SIG-M5 treated with dmso at 0.1 percent for 504 hours (cell line): Measurements from ENCODE around the gene ALPI.
"Not testable (repeated sequence)": the region's sequence is repeated elsewhere in the genome, so short reads cannot be mapped to it uniquely, and the experiment has no call there.

Experiments
- DNase-seq: peaks from one replicate; lab custom pipeline; 2025; ENCODE audit not compliant: unreplicated experiment; lab: John Stamatoyannopoulos, UW

ALPI gene

DNA sequence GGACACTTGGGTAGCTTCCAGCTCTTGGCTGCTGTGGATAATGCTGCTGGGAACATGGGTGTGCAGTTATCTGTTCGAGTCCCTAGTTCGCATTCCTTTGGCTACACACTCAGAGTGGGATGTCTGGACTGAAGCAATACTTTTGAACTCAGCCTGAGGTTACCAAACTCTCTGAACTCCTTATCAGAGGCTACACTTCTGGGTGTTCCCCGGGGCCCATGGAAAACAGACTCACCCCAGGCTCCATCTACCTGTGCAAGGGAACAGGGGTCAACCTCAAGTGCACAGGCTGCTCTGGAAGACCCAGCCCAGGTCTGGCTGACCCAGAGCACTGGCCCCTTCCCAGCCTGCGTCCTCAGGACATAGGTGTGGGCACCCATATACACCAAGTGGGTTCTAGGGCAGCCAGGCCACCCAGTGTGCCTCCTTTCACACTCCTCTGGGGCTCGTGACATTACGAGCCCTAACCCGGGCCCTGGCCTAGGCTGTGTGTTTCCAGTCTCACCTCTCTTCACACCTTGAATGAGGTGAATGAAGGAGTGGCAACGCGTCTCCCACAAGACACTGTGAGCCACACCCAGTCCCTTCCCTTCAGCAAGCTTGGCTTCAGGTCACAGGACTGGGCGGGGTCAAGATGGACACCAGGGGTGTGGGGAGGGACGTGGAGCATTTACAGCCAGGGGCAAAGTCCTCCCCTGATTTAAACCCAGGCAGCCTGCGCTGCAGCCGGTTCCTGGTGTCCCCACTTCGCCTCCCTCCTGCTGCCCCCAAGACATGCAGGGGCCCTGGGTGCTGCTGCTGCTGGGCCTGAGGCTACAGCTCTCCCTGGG is at the start of gene ALPI:
TSS of gene ALPI (plus strand) at position 728 of the 830 bp plus-strand sequence. CDS start at position 775, 47 bp downstream.
- no peak for DNase-seq

DNA sequence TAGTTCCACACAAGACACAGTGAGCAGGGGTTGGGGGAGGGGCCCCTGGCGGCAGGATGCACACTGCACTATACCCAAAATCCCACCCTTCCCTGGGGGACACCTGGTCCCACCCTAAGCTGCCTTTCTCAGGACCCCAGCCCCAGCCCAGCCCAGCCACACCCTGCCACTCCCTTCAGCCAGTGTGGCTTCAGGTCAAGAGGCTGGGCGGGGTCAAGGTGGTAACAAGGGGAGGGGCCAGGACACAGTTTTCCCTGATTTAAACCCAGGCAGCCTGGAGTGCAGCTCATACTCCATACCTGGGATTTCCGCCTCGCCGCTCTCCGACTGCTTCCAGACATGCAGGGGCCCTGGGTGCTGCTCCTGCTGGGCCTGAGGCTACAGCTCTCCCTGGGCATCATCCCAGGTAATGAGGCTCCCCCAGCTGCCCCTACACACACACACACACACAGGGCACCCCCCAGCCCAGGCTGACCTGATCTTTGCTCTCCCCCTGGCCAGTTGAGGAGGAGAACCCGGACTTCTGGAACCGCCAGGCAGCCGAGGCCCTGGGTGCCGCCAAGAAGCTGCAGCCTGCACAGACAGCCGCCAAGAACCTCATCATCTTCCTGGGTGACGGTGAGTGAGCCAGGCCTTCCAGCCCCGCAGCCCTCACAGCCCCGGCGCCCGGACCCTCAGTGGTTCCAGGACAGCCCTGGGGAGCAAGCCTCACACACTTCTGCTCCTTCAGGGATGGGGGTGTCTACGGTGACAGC is 49.2 kb upstream of the ALPI start, which contains the start of gene ALPG:
TSS of gene ALPG (plus strand) at position 289 of the 755 bp plus-strand sequence. CDS start at position 340, 51 bp downstream.
- DNase-seq: no peak

- DNase-seq: not testable (repeated sequence)
These were observed 48.4 kb upstream of the ALPI start for GRCh38 chr2:232407428-232408150.

DNA sequence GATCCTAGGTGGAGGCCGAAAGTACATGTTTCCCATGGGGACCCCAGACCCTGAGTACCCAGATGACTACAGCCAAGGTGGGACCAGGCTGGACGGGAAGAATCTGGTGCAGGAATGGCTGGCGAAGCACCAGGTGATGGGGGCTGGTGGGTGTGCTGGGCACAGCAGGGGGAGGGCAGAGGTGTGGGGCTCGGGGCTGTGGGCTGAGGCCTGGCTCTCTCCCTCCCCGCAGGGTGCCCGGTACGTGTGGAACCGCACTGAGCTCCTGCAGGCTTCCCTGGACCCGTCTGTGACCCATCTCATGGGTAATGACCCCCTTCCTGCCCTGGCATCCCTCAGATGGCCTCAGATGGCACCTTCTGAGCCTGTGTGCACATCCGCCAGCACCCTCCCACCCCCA is 47.7 kb upstream of the ALPI start:
- not testable (repeated sequence) for DNase-seq

DNA sequence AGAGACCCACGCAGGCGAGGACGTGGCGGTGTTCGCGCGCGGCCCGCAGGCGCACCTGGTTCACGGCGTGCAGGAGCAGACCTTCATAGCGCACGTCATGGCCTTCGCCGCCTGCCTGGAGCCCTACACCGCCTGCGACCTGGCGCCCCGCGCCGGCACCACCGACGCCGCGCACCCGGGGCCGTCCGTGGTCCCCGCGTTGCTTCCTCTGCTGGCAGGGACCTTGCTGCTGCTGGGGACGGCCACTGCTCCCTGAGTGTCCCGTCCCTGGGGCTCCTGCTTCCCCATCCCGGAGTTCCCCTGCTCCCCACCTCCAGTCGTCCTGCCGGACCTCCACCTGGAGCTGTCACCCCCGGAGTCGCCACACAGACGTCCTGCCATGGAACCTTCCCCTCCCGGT is 46.3 kb upstream of the ALPI start:
- not testable (repeated sequence) for DNase-seq

GRCh38 chr2:232410238-232410900 is 45.6 kb upstream of the ALPI start:
- no peak for DNase-seq

DNA sequence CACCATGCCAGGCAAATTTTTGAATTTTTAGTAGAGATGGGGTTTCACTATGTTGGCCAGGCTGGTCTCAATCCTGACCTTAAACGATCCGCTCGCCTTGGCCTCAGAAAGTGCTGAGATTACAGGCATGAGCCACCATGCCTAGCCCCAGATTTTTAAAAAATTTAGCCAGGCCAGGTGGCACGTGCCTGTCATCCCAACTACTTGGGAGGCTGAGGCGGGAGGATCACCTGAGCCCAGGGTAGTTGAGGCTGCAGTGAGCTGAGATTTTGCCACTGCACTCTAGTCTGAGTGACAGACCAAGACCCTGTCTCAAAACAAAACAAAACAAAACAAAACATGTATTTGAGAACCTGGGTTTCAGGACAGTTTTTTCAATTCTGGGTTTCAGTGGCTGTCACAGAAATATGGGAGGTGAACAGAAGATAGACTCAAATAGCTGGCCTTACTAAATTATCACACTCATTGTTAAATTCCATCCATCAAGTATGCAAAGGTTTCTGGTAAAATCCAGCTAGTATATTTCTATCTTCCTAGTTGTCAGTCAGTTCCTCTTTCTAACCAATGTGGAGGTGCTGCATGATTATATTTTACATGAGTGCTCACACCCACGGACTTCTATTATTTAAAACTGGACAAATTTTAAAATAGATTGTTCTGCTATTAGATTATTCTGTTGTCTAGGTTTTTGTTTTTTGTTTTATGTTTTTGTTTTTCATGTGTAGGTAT is 43.9 kb upstream of the ALPI start:
- no peak for DNase-seq

GRCh38 chr2:232412986-232413385 is 43.0 kb upstream of the ALPI start:
- DNase-seq: no peak

DNA sequence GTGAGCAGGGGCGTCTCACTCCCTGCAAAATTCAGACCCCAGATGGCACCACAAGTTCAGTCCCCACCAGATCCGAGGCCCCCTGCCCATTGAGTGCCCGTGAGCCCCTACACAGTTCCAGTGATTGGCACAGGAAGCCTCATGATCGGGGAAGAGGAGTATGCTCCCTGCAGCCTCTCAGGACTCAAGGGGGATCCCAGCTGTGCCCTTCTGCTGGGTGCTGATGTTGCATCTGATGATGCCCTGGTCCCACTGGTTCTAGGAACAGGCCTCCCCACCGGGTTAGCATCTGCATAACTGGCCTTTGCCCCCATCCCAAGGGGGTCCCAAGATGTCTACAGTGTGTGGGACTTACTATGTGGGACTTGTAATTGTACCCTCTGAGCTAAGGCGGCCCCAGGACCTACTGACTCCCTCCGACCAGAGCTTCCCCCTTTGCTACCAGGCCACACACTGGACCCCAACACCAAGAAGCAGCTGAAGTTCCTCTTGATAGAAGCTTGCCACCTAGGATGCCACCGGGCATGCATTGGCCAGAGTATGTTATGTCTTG is 40.7 kb upstream of the ALPI start:
- DNase-seq: no peak

GRCh38 chr2:232415736-232416520 is 40.0 kb upstream of the ALPI start:
- DNase-seq: no peak

- DNase-seq: no peak
These were observed 39.2 kb upstream of the ALPI start for GRCh38 chr2:232416521-232417470.

GRCh38 chr2:232417489-232417888 is 38.5 kb upstream of the ALPI start:
- no peak for DNase-seq

DNA sequence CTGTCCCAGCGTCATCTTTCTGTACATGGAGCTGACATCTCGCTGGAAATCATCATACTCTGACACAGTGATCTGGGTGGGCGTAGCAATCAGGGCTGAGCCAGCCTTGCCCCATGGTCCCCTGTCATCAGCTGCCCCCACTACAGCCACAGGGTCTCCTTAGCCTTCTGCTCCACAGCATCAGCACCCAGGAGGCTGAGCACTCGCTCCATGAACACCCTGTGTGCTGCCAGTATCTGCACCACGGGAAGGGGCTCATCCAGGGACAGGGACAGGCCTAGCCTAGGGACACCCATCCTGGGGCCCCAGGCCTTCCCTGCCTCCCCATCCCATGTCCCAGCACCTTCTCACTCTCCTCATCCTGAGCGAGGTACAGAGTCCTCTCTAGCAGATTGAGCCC is 37.9 kb upstream of the ALPI start:
- DNase-seq: no peak

DNA sequence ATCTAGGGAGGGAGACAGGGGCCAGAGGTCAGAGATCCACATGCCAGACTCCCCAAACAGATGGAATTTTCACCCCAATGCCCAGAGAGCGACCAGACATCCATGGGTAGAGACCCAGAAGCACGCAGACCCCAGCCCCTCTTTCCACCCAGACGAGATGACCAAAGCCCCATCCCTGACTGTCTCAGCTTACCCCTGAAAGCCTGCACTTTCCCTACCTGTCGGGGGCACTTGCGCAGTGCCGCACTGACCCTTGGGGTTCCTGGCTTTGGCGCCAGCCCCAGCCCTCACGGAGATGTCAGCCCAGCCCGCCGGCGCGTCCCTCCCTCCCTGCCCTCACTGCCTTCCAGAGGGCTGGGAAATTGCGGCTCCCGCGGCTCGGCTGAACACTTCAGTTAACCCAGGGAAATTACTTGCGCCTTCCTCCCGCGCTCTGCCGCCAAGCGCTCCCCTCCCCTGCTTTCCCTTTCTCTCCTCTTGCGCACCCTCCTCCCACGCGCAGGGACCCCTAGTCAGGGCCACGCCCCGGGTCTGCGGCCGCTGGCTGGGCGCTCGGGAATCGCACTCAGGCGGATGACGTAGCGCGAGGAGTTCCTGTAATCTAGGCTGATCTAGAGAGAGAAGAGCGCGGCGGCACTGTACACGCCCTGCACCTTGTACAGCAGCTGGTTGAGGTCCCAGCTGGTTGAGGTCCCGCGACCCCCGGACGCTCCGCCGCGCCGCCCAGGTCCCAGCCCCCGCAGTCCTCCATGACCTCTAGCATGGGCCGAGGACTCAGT is 37.3 kb upstream of the ALPI start:
- peak; percentile 60 for DNase-seq

DNA sequence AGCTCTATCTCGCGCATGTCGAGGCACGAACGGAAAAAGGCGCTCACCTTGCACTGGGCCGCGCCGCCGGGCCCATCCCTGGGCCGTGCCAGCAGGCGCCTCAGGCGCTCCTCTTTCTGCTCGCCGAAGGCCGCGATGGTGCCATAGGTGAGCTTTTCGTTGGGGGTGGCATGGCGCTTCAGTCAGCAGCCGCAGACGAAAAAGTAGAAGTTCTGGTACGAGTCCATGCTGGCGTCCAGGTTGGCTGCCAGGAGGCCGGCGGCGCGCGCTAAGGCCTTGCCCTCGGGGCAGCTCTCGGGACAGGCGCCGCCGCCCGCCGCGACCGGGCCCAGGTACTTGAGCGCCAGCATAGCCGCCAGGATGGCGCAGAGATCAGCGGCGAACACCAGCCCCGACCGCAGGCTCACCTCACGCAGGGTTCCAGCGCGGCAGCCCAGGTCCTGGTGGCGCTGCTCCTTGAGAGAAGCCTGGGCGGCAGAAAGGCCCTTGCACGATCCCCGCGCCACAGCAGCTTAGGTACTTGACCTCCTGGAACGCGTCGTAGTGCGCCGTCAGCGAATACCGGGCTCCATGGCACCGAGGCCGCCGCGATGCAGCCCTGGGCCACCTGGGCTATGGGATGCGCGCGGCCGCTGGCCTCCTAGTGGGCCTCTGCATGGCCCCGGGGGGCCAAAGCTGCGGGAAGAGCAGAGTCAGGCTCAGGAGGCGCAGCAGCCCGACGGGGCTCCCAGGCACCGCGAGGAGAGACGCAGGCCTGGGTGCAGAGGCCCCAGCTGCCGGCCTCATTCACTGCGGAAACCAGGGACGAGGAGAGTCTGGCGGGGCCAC is 36.5 kb upstream of the ALPI start:
- DNase-seq: no peak

DNA sequence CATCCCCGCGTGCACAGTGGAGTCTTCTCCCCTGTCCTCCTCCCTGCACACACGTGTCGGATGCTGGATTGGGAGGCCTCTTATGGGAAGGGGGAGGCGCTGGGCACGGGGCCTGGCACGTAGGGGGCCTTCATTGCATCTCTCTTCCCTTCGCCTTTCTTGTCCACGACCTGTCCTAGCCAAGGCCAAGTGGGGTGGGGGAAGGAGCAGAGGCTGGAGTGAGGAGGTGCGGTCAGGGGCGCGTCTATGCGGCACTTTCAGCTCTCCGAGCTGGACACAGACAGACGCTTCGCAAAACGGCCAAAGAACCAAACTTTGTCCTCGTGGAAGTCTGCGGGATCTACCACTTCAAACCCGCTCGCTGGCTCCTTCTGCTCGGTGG is 35.9 kb upstream of the ALPI start:
- no peak for DNase-seq
